HUES6 (cell line): Measurements from ENCODE around the gene ZNF71.
A peak's percentile ranks its signal among the peaks of the same experiment; 100 is the strongest.

Experiments used
- H3K27ac ChIP-seq: 2 replicates; pipeline ENCODE4 v1.7.0; 2013; ENCODE audit warnings: low read depth, mild to moderate bottlenecking, low read length, inconsistent platforms
- H3K27me3 ChIP-seq: 2 replicates; pipeline ENCODE4 v1.6.1; 2013; ENCODE audit warnings: low read length; ENCODE audit not compliant: control insufficient read depth, insufficient read depth
- H3K36me3 ChIP-seq: 2 replicates; pipeline ENCODE4 v1.6.1; 2013; ENCODE audit warnings: low read length; ENCODE audit not compliant: control insufficient read depth, insufficient read depth
- H3K4me1 ChIP-seq: 2 replicates; pipeline ENCODE4 v1.6.1; 2013; ENCODE audit warnings: low read length; ENCODE audit not compliant: control insufficient read depth, insufficient read depth
- H3K4me3 ChIP-seq: 2 replicates; pipeline ENCODE4 v1.5.1; 2013; ENCODE audit warnings: low read depth, low read length
- H3K9ac ChIP-seq: one replicate; pipeline ENCODE4 v1.6.1; 2013; ENCODE audit warnings: mild to moderate bottlenecking, low read length
- H3K9me3 ChIP-seq: 2 replicates; pipeline ENCODE4 v1.6.1; 2013; ENCODE audit warnings: low read depth, low read length; ENCODE audit not compliant: control insufficient read depth, insufficient read depth

ZNF71 gene

GRCh38 chr19:56595548-56595899, 422 bp downstream of the ZNF71 start:
- H3K9me3 ChIP-seq: peaks cover 10% of the 10 kb centered on the region; the same call in 1 of the 2 replicates
- H3K27me3 ChIP-seq: no peaks in the 10 kb centered on the region
- 0 out of 2 replicates have a peak, but pooled peaks cover 3% of the 10 kb centered on the region for H3K4me1 ChIP-seq
- no peak overlapping the region for H3K27ac ChIP-seq
- peak overlapping the region; percentile 87 for H3K4me3 ChIP-seq
- H3K36me3 ChIP-seq: peaks cover 7% of the 10 kb centered on the region; the same call in 1 of the 2 replicates
- peak overlapping the region; percentile 89 for H3K9ac ChIP-seq

GRCh38 chr19:56596676-56597075, 1.6 kb downstream of the ZNF71 start:
- no peak overlapping the region for H3K9ac ChIP-seq
- peaks cover 17% of the 10 kb centered on the region for H3K9me3 ChIP-seq
- H3K27me3 ChIP-seq: no peaks in the 10 kb centered on the region

GRCh38 chr19:56597696-56598095, 2.6 kb downstream of the ZNF71 start:
- no peak overlapping the region for H3K27ac ChIP-seq
- H3K27me3 ChIP-seq: no peaks in the 10 kb centered on the region
- H3K4me3 ChIP-seq: no peak overlapping the region
- H3K36me3 ChIP-seq: peaks cover 25% of the 10 kb centered on the region
- 0 out of 2 replicates have a peak, but pooled peaks cover 3% of the 10 kb centered on the region for H3K4me1 ChIP-seq
- peaks cover 18% of the 10 kb centered on the region for H3K9me3 ChIP-seq
- H3K9ac ChIP-seq: no peak overlapping the region

More at GRCh38 chr19:56596676-56597075, 1.6 kb downstream of the ZNF71 start:
- Histone ChIP-seq H3K27ac (no peak overlapping the region), H3K36me3 (peaks cover 16% of the 10 kb centered on the region), H3K4me3 (no peak overlapping the region), H3K4me1 (0 out of 2 replicates have a peak, but pooled peaks cover 3% of the 10 kb centered on the region)

- no peak overlapping the region for H3K9ac ChIP-seq
- H3K9me3 ChIP-seq: peaks cover 43% of the 10 kb centered on the region
- peaks cover 30% of the 10 kb centered on the region for H3K36me3 ChIP-seq
- no peaks in the 10 kb centered on the region for H3K27me3 ChIP-seq
- no peaks in the 10 kb centered on the region for H3K4me1 ChIP-seq
- no peak overlapping the region for H3K27ac ChIP-seq
- H3K4me3 ChIP-seq: no peak overlapping the region
Observed at GRCh38 chr19:56601375-56601774, 6.3 kb downstream of the ZNF71 start.

GRCh38 chr19:56603829-56604228, 8.7 kb downstream of the ZNF71 start:
- peaks cover 55% of the 10 kb centered on the region for H3K9me3 ChIP-seq
- H3K4me1 ChIP-seq: no peaks in the 10 kb centered on the region
- no peak overlapping the region for H3K4me3 ChIP-seq
- H3K27ac ChIP-seq: no peak overlapping the region
- H3K27me3 ChIP-seq: no peaks in the 10 kb centered on the region
- H3K9ac ChIP-seq: no peak overlapping the region
- peaks cover 23% of the 10 kb centered on the region for H3K36me3 ChIP-seq

GRCh38 chr19:56608274-56608964, 13.3 kb downstream of the ZNF71 start:
- Histone ChIP-seq H3K9me3 (peaks cover 62% of the 10 kb centered on the region), H3K4me1 (no peaks in the 10 kb centered on the region), H3K27me3 (no peaks in the 10 kb centered on the region), H3K9ac (no peak overlapping the region), H3K27ac (no peak overlapping the region), H3K4me3 (no peak overlapping the region), H3K36me3 (0 out of 2 replicates have a peak, but pooled peaks cover 6% of the 10 kb centered on the region)

- Histone ChIP-seq H3K36me3 (peaks cover 7% of the 10 kb centered on the region; the same call in 1 of the 2 replicates), H3K27ac (no peak overlapping the region), H3K4me3 (no peak overlapping the region), H3K9ac (no peak overlapping the region), H3K27me3 (no peaks in the 10 kb centered on the region), H3K4me1 (no peaks in the 10 kb centered on the region), H3K9me3 (peaks cover 60% of the 10 kb centered on the region)
Observed at GRCh38 chr19:56611288-56611687, 16.2 kb downstream of the ZNF71 start.

GRCh38 chr19:56612737-56613136, 17.6 kb downstream of the ZNF71 start:
- Histone ChIP-seq H3K9ac (no peak overlapping the region), H3K36me3 (peaks cover 7% of the 10 kb centered on the region), H3K4me1 (no peaks in the 10 kb centered on the region), H3K27me3 (no peaks in the 10 kb centered on the region), H3K27ac (peak overlapping the region; percentile 29; the same call in 1 of the 2 replicates), H3K4me3 (no peak overlapping the region), H3K9me3 (peaks cover 63% of the 10 kb centered on the region)

- H3K4me1 ChIP-seq: no peaks in the 10 kb centered on the region
- no peak overlapping the region for H3K9ac ChIP-seq
- no peak overlapping the region for H3K4me3 ChIP-seq
- H3K9me3 ChIP-seq: peaks cover 64% of the 10 kb centered on the region
- H3K27me3 ChIP-seq: no peaks in the 10 kb centered on the region
- peaks cover 7% of the 10 kb centered on the region for H3K36me3 ChIP-seq
- H3K27ac ChIP-seq: no peak overlapping the region
Observed at GRCh38 chr19:56613639-56614038, 18.5 kb downstream of the ZNF71 start.

GRCh38 chr19:56617531-56617930, 22.4 kb downstream of the ZNF71 start:
- Histone ChIP-seq H3K27ac (no peak overlapping the region), H3K27me3 (no peaks in the 10 kb centered on the region), H3K4me3 (no peak overlapping the region), H3K9me3 (peaks cover 53% of the 10 kb centered on the region), H3K9ac (no peak overlapping the region), H3K36me3 (peaks cover 24% of the 10 kb centered on the region), H3K4me1 (no peaks in the 10 kb centered on the region)

GRCh38 chr19:56619121-56619520, 24.0 kb downstream of the ZNF71 start:
- no peak overlapping the region for H3K9ac ChIP-seq
- H3K9me3 ChIP-seq: peaks cover 43% of the 10 kb centered on the region
- no peak overlapping the region for H3K27ac ChIP-seq
- no peaks in the 10 kb centered on the region for H3K27me3 ChIP-seq
- no peaks in the 10 kb centered on the region for H3K4me1 ChIP-seq
- no peak overlapping the region for H3K4me3 ChIP-seq
- peaks cover 27% of the 10 kb centered on the region for H3K36me3 ChIP-seq
